ENCODE results near the gene JTB.

The JTB gene

GRCh38 chr1:153987621-153988020 is 10.1 kb upstream of the JTB start:
- H3K4me3 ChIP-seq (ENCODE audit: low read length), result peak overlapping the region; percentile 73
- peak overlapping the region; percentile 46; the same call in 1 of the 2 replicates for H2AFZ ChIP-seq (ENCODE audit: low read depth, low read length)
- H3K79me2 ChIP-seq (ENCODE audit: low read length), result peaks cover 19% of the 10 kb centered on the region
- peaks cover 40% of the 10 kb centered on the region for H3K4me1 ChIP-seq (ENCODE audit: low read length)
- peak overlapping the region; percentile 78 for H3K4me2 ChIP-seq (ENCODE audit: low read length)
- H4K20me1 ChIP-seq (ENCODE audit: insufficient read depth, low read length), result 0 out of 2 replicates have a peak, but pooled peaks cover 1% of the 10 kb centered on the region
- no peak for TF ChIP-seq EZH2phosphoT487 (IDR thresholded peaks at IDR 0.05; ENCODE audit: low read depth)
- no peak for TF ChIP-seq CTCF (IDR thresholded peaks at IDR 0.05; ENCODE audit: low read depth, low read length)
- peaks cover 17% of the 10 kb centered on the region for H3K36me3 ChIP-seq (replicated peaks; ENCODE audit: low read depth, low read length)
- H3K9me3 ChIP-seq (ENCODE audit: insufficient read depth, low read length), result no peaks in the 10 kb centered on the region
- H3K27ac ChIP-seq (ENCODE audit: low read length), result peak overlapping the region; percentile 65
- no peaks in the 10 kb centered on the region for H3K27me3 ChIP-seq (ENCODE audit: low read depth, low read length)
- H3K9ac ChIP-seq (ENCODE audit: low read length), result peak overlapping the region; percentile 65; the same call in 1 of the 2 replicates

GRCh38 chr1:153985941-153986761 is 8.7 kb upstream of the JTB start, which contains the start of gene RAB13:
TSS of gene RAB13 (minus strand) at chr1:153986339. CDS start at chr1:153986236, 103 bp downstream.
- peak within 1 kb of the TSS; percentile 73 for H2AFZ ChIP-seq (ENCODE audit: low read depth, low read length)
- peak within 1 kb of the TSS; percentile 65 for H3K27ac ChIP-seq (ENCODE audit: low read length)
- H3K36me3 ChIP-seq (replicated peaks; ENCODE audit: low read depth, low read length), result peaks cover 2% of the 10 kb centered on the region
- peak within 1 kb of the TSS; percentile 78 for H3K4me2 ChIP-seq (ENCODE audit: low read length)
- peak within 1 kb of the TSS; percentile 73 for H3K4me3 ChIP-seq (ENCODE audit: low read length)
- no peaks in the 10 kb centered on the region for H3K9me3 ChIP-seq (ENCODE audit: insufficient read depth, low read length)
- TF ChIP-seq EZH2phosphoT487 (IDR thresholded peaks at IDR 0.05; ENCODE audit: low read depth), result no peak
- no peak for TF ChIP-seq CTCF (IDR thresholded peaks at IDR 0.05; ENCODE audit: low read depth, low read length)
- H3K79me2 ChIP-seq (ENCODE audit: low read length), result peaks cover 6% of the 10 kb centered on the region
- H3K9ac ChIP-seq (ENCODE audit: low read length), result peak within 1 kb of the TSS; percentile 65
- no peaks in the 10 kb centered on the region for H3K27me3 ChIP-seq (ENCODE audit: low read depth, low read length)
- peaks cover 33% of the 10 kb centered on the region for H3K4me1 ChIP-seq (ENCODE audit: low read length)
- H4K20me1 ChIP-seq (ENCODE audit: insufficient read depth, low read length), result no peaks in the 10 kb centered on the region

- Histone ChIP-seq H3K27ac (ENCODE audit: low read length) (no peak overlapping the region), H3K9ac (ENCODE audit: low read length) (peak overlapping the region; percentile 65), H3K36me3 (replicated peaks; ENCODE audit: low read depth, low read length) (no peaks in the 10 kb centered on the region), H3K4me1 (ENCODE audit: low read length) (peaks cover 33% of the 10 kb centered on the region), H3K4me2 (ENCODE audit: low read length) (peak overlapping the region; percentile 78), H3K4me3 (ENCODE audit: low read length) (peak overlapping the region; percentile 73), H4K20me1 (ENCODE audit: insufficient read depth, low read length) (no peaks in the 10 kb centered on the region), H3K9me3 (ENCODE audit: insufficient read depth, low read length) (no peaks in the 10 kb centered on the region), H3K79me2 (ENCODE audit: low read length) (no peaks in the 10 kb centered on the region), H2AFZ (ENCODE audit: low read depth, low read length) (peak overlapping the region; percentile 73; the same call in 1 of the 2 replicates), H3K27me3 (ENCODE audit: low read depth, low read length) (no peaks in the 10 kb centered on the region)
- TF ChIP-seq CTCF (IDR thresholded peaks at IDR 0.05; ENCODE audit: low read depth, low read length), result no peak
These were observed 8.0 kb upstream of the JTB start for GRCh38 chr1:153985341-153985912.
